Activated CD8-positive, alpha-beta memory T cell treated with anti-CD3 and anti-CD28 coated beads, Interleukin-2, amount 50 U/mL, for 48 hours (primary cell): Measurements from ENCODE around the gene ARHGEF9.
A peak's percentile ranks its signal among the peaks of the same experiment; 100 is the strongest.
"Not testable (repeated sequence)": the region's sequence is repeated elsewhere in the genome, so short reads cannot be mapped to it uniquely, and the experiment has no call there.

ENCODE experiments used
- DNase-seq: peaks from one replicate; pipeline ENCODE4 v3.0.0-alpha.2; 2020

ARHGEF9 gene

DNA sequence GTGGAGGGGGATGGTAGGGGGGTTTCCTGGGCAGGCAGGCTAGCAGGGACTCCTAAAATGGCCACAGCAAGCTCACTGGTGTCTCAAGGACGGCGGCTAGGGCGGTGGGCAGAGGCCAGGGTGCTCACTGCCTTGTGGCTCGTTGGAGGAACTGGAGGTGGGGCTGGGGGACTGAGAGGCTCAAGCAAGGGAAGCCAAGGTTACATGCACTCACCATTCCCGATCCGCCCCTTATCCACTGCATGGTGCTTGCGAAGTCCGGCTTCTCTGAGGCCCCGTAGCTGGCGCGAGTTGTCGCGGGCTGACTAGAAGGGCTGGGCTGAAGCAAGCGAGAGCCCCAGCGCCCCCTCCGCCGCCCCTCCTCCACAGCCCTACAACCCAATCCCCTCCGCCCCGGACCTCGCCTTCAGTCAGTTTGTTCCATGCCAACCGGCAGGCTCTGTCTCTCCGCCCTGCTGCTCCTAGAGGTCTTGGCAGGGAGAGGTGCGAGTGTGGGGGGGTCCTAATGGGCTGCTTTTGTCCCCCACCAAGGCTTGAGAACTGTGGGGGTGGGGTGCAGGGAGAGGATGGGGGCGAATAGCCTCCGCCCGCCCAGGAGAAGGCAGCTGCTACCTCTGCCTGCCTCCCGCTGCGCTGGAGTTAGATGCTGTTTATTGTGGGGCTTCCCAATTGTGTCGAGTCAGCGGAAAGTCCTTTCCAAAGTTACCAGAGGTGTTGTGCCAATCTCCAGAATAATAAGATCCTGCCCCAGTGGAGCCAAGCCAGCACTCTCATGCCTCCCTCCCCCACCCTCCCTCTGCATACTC is at the start of gene ARHGEF9:
TSS of gene ARHGEF9 (minus strand) at position 313 of the 806 bp plus-strand sequence. CDS start at position 244, 69 bp downstream.
- peak; percentile 46 for DNase-seq

DNA sequence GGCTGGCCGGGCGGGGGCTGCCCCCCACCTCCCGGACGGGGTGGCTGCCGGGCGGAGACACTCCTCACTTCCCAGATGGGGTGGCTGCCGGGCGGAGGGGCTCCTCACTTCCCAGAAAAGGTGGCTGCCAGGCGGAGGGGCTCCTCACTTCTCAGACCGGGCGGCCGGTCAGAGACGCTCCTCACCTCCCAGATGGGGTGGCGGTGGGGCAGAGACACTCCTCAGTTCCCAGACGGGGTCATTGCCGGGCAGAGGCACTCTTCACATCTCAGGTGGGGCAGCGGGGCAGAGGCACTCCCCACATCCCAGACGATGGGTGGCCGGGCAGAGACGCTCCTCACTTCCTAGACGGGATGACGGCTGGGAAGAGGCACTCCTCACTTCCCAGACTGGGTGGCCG is 40.4 kb upstream of the ARHGEF9 start:
- DNase-seq = not testable (repeated sequence)

- DNase-seq = no peak
Observed at GRCh38 chrX:63818156-63818555, 33.1 kb upstream of the ARHGEF9 start.

DNA sequence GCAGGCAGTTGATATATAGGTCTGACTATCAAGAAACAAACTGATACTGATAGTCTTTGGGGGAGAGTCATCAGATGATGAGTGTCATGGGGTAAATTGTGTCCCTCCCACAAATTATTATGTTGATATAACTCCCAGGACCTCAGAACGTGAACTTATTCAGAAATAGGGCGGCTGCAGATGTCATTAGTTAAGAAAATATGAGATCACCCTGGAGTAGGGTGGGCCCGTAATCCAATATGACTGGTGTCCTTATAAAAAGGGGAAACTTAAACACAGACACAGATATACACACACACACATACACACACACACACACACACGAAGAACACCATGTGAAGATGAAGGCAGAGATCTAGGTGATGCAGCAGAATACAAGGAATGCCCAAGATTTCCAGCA is 32.7 kb upstream of the ARHGEF9 start:
- DNase-seq = no peak

DNA sequence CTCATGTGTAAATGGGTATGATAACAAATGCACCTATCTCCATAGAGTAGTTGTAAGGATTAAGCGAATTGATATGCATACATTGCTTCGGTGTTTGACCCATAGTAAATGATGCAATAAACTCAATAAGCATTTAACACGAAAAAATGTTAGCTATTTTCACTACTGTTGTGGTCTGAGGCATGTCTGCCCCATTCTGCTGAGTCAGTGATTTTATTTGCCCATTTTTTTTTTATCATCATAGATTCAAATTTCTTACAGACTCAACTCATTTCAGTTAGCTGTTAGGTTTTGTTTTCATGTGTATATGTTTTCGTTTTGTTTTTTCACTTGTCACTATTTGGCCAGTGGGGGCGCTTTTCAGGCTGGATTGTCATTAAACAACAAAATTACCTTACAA is 27.8 kb upstream of the ARHGEF9 start:
- no peak for DNase-seq

GRCh38 chrX:63810746-63811145 is 25.7 kb upstream of the ARHGEF9 start:
- DNase-seq = no peak

- DNase-seq = no peak
Observed at GRCh38 chrX:63809173-63809572, 24.2 kb upstream of the ARHGEF9 start.

GRCh38 chrX:63795406-63795805 is 10.4 kb upstream of the ARHGEF9 start:
- not testable (repeated sequence) for DNase-seq

- DNase-seq = no peak
Observed at GRCh38 chrX:63785708-63786040, 660 bp upstream of the ARHGEF9 start.

- DNase-seq = no peak
Observed at GRCh38 chrX:63784346-63784901, 590 bp downstream of the ARHGEF9 start.

GRCh38 chrX:63782515-63782914 is 2.5 kb downstream of the ARHGEF9 start:
- DNase-seq = no peak

- DNase-seq = no peak
Observed at GRCh38 chrX:63768760-63769159, 16.3 kb downstream of the ARHGEF9 start.

GRCh38 chrX:63765712-63766111 is 19.3 kb downstream of the ARHGEF9 start:
- DNase-seq = no peak

DNA sequence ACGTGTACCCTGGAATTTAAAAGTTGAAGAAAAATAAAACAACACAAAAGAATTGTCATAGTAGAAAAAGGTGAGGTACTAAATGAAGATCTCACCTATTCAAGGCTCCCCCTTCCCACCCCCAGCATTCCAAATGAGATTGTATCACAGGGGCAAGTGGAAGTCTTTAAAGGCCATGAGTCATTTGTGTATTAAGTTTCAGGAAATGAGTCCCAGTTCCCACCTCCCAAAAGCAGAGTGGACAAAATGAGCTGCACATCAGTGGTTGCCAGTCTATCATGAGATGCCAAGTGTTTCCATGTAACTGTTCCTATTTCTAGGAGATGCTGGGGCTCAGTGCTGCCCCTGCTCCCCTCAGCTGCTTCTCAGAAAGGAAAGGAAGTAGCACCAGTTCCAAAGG is 20.1 kb downstream of the ARHGEF9 start:
- DNase-seq = no peak

DNA sequence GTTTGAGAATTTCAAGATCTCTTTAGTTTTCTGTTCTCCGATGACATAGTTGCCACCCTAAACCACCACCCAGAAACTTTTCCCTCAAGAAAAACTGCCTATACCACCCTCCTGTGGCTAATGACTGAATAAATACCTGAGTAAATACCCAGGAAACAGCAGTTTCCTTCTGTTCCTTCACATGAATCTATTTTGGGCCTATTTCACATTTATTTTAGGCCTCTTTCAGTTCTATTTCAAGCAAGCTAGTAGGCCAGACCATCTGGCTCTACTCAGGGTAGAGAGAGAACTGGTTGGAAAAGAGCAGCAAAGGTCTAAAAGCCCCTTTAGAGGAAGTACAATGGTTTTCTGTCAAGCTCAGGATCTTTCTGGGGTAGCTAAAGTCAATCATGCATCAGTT is 23.4 kb downstream of the ARHGEF9 start:
- no peak for DNase-seq

DNA sequence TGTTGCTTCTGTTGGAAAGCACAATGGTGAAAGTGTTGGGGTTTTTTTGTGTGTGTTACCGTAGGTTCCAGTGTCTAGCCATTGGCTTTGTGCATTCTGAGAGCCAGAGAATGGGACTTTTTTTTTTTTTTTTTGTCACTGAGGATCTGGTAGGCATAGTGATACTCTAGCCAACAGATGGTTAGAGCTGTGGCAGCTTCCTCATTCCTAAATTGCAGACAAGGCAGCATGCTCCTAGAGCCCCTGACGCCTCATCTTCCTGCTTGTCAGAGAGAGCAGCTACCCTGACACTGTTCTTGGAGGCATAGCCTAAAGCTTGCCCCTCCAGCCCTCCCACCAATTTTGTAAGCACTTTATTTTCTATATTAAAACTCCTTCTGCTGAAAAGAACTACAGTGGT is 27.0 kb downstream of the ARHGEF9 start:
- DNase-seq = no peak

DNA sequence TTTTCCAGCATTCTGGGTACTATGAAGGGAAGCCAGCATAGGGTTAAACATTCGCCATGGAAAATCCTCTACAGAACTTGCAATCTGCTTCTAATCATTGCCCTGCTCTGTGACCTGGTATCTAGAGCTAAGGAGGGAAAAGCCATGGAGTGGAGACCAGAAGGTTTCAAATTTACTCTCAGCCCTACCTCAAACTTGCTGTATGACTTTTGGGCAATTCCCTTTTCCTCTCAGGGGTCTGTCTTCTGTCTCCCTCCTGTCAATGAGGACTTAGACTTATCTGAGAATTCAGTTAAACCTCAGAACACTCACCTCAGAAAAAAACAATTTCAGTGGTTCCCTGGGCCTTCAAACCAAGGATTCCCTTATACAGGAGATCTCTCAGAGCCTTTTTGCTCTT is 29.1 kb downstream of the ARHGEF9 start:
- no peak for DNase-seq

DNA sequence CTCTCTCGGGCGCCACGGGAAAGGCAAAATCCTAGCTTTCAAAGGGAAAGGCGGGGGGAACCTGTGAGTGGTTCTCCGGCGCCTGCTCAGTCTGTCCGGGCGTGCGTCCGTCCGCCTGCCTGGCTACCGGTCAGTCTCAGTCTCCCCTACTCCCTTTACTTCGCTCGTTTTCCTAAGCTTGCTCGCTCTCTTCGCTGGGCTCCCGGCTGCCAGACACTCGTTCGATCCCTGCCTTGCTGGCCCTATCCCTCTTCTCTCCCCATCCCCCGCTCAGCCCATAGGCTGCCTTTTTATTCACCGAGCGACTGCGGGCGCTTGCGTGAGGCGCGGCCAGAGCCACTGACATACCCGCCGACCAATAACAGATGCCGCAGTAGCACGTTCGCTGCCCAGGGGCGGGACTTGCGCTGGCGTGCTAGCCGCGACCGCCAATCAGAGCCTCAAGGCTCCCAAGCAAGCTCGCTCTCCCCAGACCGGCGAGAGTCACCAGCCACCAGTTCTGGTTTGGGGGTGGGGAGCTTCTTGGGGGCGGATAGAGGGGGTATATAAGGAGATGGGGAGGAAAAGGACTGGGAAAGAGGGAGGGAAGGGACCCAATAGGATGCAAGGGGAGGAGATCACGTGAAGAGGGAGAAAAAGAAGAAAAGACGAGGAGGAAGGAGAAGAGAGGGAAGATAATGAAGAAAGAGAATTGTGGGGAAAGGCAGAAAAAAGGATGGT is 30.0 kb downstream of the ARHGEF9 start:
- peak; percentile 83 for DNase-seq

DNA sequence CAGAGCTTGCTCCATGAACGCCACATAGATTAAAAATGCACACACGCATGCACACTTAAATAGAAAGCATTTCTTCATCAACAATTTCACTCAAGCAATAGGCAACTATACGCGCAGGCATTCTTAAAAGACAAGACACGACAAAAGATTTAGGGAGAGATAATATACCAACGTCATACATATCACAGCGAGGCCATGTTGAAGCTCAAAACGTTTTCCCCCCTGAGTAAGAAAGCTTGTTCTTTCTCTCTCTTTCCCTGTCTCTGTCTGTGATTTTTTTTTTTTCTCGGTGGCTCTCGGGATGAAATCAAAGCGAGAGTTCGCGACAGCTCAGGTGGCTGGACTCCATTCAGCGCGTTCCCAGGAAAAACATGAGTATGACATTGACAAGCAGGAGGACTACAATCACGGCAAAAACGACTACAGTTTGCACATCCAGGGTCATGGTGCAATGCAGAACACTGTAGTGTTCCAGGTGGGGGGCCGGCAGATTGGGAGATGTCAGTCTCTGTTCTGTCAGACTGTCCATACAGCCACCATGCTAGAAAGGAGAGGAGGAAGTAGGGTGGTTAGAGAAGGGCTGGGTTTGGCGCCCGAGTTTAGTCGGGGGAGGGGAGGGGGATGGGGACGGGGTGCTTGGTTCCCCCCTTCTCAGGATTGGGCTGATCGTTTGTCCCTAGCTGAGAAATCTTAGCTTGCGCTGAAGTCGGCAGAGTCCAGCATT is 30.7 kb downstream of the ARHGEF9 start:
- DNase-seq = no peak

DNA sequence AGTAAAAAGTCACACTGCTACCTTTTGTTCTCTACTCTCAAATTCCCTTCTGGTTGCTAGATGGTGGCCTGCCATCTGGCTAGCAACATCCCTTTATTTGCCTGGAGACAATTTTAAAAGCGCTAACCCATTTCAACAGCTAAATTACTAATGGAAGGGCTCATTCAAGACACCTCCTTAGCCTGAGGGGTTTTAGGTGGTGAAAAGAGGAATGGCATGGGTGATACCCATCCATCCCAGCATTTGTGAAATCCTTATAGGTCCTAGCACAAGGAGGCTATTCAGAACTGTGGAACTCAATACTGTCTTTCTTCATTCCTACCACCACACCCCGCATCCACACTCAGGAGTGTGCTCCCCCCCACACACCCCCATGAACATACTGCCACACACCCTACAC is 33.5 kb downstream of the ARHGEF9 start:
- DNase-seq = no peak

DNA sequence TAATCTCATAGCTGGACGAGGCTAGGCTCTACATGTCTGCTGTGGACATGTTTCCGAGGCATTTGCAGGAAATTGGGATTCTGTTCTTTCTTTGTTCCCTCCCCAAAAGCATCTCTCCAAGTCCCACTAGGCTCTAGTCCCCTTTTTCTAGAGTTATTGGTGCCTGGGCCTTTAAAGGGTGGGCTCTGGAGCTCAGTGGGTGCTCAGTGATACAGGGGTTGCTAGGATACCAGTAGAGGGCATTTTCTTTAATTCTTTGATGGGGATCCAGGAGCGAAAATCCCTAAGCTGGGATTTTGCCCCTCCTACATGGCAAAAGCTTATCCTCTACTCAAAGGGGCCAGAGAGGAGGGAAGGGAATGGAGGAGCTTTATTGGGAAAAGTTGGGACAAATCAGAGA is 34.2 kb downstream of the ARHGEF9 start:
- DNase-seq = no peak

DNA sequence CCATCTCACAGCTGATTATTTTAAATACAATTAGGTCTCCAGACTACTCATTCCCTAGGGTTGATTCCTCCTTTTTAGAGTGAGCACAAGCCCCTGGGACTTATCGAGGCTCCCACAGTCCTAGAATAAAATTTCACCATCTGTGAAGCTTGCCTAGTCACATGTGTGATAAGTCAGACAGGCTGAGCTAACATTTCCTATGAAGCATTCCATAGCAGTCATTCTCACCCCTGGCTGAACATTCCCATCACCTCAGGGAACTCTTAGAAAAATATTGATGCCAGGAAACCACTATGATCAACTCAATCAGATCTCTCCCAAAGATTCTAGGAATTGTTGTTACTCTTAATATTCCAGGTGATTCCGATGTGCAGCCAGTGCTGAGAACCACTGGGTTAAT is 37.7 kb downstream of the ARHGEF9 start:
- DNase-seq = no peak

GRCh38 chrX:63746715-63747114 is 38.3 kb downstream of the ARHGEF9 start:
- DNase-seq = no peak

- no peak for DNase-seq
Observed at GRCh38 chrX:63746278-63746677, 38.7 kb downstream of the ARHGEF9 start.
